ENCODE measurements around the gene PEX12. TPM values are rescaled to one million over a fixed set of nuclear protein-coding genes. Genes with fewer than 3 reads are reported as not detected.
A peak's percentile ranks its signal among the peaks of the same experiment; 100 is the strongest.

PEX12 gene
- total and polyA plus RNA-seq, 12 donors = 2.6 to 11.2 (median 8.3) TPM

DNA sequence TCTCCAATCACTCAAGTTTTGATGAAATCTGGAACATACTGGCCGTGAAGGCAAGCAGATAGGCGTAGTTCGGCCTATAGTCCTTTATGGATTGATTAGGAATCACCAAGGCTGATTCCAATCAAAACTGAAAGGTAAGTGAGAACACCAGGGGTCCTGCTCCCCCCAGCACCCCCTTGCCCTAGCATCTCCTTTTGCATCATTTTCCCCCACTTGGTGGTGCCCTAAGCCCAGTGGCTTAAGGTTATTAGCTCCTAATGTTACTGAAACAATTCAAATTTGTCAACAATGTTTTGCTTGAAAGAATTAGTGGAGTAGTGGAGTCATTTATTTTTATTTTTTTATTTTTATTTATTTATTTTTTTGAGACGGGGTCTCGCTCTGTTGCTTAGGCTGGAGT is 22.7 kb downstream of the PEX12 start:
- Histone ChIP-seq H3K9me3 (no peaks in the 10 kb centered on the region), H3K36me3 (no peaks in the 10 kb centered on the region), H3K27ac (no peak overlapping the region), H3K4me1 (peaks cover 0 to 4% (median 0%) of the 10 kb centered on the region in 9 donors), H3K4me3 (no peak overlapping the region), H3K27me3 (peaks cover 0 to 41% (median 10%) of the 10 kb centered on the region in 7 donors)
- ATAC-seq (no peak), DNase-seq (no peak)
- intact Hi-C loops (cut with DNase I) = loop anchor here in 1 of 10 donors (10.0 kb wide), 1 partner anchor 61 kb away; no protein-coding TSS in a partner anchor
- WGBS, 2 donors = 89 to 90% methylated on average over 5 of the region's 5 CpGs
- TF ChIP-seq, protein P1, sequence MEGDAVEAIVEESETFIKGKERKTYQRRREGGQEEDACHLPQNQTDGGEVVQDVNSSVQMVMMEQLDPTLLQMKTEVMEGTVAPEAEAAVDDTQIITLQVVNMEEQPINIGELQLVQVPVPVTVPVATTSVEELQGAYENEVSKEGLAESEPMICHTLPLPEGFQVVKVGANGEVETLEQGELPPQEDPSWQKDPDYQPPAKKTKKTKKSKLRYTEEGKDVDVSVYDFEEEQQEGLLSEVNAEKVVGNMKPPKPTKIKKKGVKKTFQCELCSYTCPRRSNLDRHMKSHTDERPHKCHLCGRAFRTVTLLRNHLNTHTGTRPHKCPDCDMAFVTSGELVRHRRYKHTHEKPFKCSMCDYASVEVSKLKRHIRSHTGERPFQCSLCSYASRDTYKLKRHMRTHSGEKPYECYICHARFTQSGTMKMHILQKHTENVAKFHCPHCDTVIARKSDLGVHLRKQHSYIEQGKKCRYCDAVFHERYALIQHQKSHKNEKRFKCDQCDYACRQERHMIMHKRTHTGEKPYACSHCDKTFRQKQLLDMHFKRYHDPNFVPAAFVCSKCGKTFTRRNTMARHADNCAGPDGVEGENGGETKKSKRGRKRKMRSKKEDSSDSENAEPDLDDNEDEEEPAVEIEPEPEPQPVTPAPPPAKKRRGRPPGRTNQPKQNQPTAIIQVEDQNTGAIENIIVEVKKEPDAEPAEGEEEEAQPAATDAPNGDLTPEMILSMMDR (IDR thresholded peaks at IDR 0.05) = peak in 4 of 9 donors; percentile 11 to 23 (median 18)

DNA sequence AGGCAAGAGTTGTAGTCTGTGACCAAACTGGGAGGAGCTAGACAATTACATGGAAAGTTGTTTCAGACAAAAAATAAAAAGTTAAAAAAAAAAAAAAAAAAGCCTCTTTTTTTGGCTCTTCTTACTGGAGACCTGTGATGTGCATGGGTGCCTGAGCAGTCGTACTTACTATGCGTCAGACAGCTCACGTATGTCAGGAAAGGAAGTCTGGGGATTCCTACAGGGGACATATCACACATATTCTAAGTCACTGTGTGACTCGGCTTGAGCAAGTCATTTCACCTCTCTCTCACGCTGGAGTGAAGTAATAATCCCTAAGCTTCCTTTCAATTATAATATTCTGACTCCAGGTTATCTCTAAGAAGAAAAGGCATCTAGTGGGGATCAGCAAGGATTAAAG is 23.7 kb downstream of the PEX12 start:
- no peak for ATAC-seq

DNA sequence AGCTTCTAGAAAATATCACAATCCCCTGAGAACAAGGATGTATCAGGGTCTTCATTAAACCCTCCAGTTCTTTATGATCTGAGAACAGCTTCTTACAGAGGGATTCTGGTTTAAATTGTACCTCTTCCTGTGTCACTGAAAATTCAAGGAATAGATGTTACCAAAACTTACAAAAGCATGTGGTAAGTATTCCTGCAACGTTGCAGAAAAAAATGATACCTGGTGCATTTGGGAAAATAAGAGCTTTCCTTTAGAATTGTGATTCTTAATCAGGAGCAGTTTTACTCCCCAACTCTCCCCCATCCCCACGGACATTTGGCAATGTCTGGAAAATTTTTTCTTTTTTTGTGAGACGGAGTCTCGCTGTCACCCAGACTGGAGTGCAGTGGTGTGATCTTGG is 25.1 kb downstream of the PEX12 start:
- no peak overlapping the region for H3K27ac ChIP-seq
- TF ChIP-seq, protein P1 (IDR thresholded peaks at IDR 0.05) = no peak
- no peaks in the 10 kb centered on the region for H3K9me3 ChIP-seq
- no peak for ATAC-seq
- intact Hi-C loops (cut with DNase I) = loop anchor here in 1 of 10 donors (10.0 kb wide), 1 partner anchor 59 kb away; no protein-coding TSS in a partner anchor
- H3K27me3 ChIP-seq = peaks cover 0 to 27% (median 2%) of the 10 kb centered on the region in 7 donors
- 77 to 80% methylated on average over 4 of the region's 4 CpGs for WGBS, 2 donors
- no peak overlapping the region for H3K4me3 ChIP-seq
- no peak for DNase-seq
- H3K36me3 ChIP-seq = no peaks in the 10 kb centered on the region
- H3K4me1 ChIP-seq = peaks cover 0 to 4% (median 0%) of the 10 kb centered on the region in 9 donors

More for the DNA sequence above, 23.7 kb downstream of the PEX12 start:
- DNase-seq = no peak
- Histone ChIP-seq H3K27ac (no peak overlapping the region), H3K4me1 (peaks cover 0 to 4% (median 0%) of the 10 kb centered on the region in 9 donors), H3K36me3 (no peaks in the 10 kb centered on the region), H3K4me3 (no peak overlapping the region), H3K9me3 (no peaks in the 10 kb centered on the region), H3K27me3 (peaks cover 0 to 41% (median 10%) of the 10 kb centered on the region in 7 donors)
- TF ChIP-seq, protein P1 (IDR thresholded peaks at IDR 0.05) = no peak
- 65 to 70% methylated on average over 5 of the region's 5 CpGs for WGBS, 2 donors
- intact Hi-C loops (cut with DNase I) = loop anchor here in 1 of 10 donors (10.0 kb wide), 1 partner anchor 60 kb away; no protein-coding TSS in a partner anchor

DNA sequence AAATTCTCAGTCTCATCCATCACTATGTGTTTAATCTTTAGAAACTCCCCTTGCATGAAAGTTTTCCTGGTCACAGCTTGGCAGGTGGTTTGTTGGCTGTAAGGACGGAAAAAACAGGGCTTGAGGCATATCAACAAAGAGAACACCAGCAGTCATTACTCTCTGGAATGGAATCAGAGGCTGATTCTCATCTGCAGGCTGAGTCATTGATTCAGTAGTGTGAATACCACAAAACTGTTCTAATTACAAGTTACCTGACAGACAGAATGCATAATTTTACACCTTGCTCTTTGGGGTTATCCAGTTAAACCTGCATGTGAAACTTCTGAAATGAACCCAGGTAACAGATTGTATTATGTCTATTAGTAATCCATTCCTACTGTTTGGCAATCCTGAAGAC is 29.4 kb downstream of the PEX12 start:
- Histone ChIP-seq H3K4me1 (peaks cover 0 to 15% (median 0%) of the 10 kb centered on the region in 9 donors), H3K4me3 (no peak overlapping the region), H3K27me3 (peaks cover 0 to 5% (median 0%) of the 10 kb centered on the region in 7 donors), H3K9me3 (no peaks in the 10 kb centered on the region), H3K27ac (no peak overlapping the region), H3K36me3 (no peaks in the 10 kb centered on the region)
- DNase-seq (no peak), ATAC-seq (no peak)
- intact Hi-C loops (cut with DNase I) = no loop called here
- TF ChIP-seq, protein P1 (IDR thresholded peaks at IDR 0.05) = no peak
- WGBS, 2 donors = 60% methylated on average over 1 of the region's 1 CpG
